ENCODE results near the gene MRPL44. TPM values are rescaled to one million over a fixed set of nuclear protein-coding genes. Genes with fewer than 3 reads are reported as not detected.

MRPL44 gene
- total and polyA plus RNA-seq, 7 experiments from 2014 or later = 18.0 to 36.2 (median 26.9) TPM

- Mint-ChIP-seq H3K36me3 (peaks cover 5 to 33% (median 22%) of the 10 kb centered on the region in 5 donors), H3K27ac (no peak overlapping the region), H3K9me3 (no peaks in the 10 kb centered on the region), H3K4me3 (no peak overlapping the region), H3K4me1 (peaks cover 4 to 19% (median 10%) of the 10 kb centered on the region in 7 donors), H3K27me3 (no peaks in the 10 kb centered on the region)
- Histone ChIP-seq H3K4me3 (ENCODE audit: low read length) (no peak overlapping the region), H3K4me1 (ENCODE audit: control insufficient read depth in 2 of 2, insufficient read depth in 2 of 2, low read length in 2 of 2) (no peaks in the 10 kb centered on the region), H3K27me3 (ENCODE audit: control insufficient read depth in 2 of 2, insufficient read depth in 2 of 2, low read length in 2 of 2) (no peaks in the 10 kb centered on the region), H3K9me3 (ENCODE audit: control insufficient read depth in 2 of 3, low read length in 3 of 3) (no peaks in the 10 kb centered on the region), H3K36me3 (ENCODE audit: control insufficient read depth in 2 of 3, insufficient read depth in 3 of 3, low read length in 3 of 3) (peaks cover 0 to 8% (median 0%) of the 10 kb centered on the region in 3 experiments), H3K27ac (ENCODE audit: low read depth, low read length) (no peak overlapping the region)
- ATAC-seq = no peak
- DNase-seq = no peak
- intact Hi-C loops (cut with micrococcal nuclease) = no loop called here
- ChIA-PET CTCF (no interaction called here), POLR2A (no interaction called here)
These were observed 40.9 kb upstream of the MRPL44 start for GRCh38 chr2:223916181-223916920.

- Histone ChIP-seq H3K4me3 (ENCODE audit: low read length) (no peak overlapping the region), H3K36me3 (ENCODE audit: control insufficient read depth in 2 of 3, insufficient read depth in 3 of 3, low read length in 3 of 3) (peaks cover 0 to 8% (median 0%) of the 10 kb centered on the region in 3 experiments), H3K9me3 (ENCODE audit: control insufficient read depth in 2 of 3, low read length in 3 of 3) (no peaks in the 10 kb centered on the region), H3K4me1 (ENCODE audit: control insufficient read depth in 2 of 2, insufficient read depth in 2 of 2, low read length in 2 of 2) (no peaks in the 10 kb centered on the region), H3K27me3 (ENCODE audit: control insufficient read depth in 2 of 2, insufficient read depth in 2 of 2, low read length in 2 of 2) (no peaks in the 10 kb centered on the region), H3K27ac (ENCODE audit: low read depth, low read length) (no peak overlapping the region)
- ChIA-PET POLR2A (interaction anchor here (1.4 kb wide), 1 partner anchor 27 kb away, joined by 5 read pairs; the partner anchor contains the start of gene WDFY1), CTCF (no interaction called here)
- no peak overlapping the region for H3K4me3 Mint-ChIP-seq
- H3K4me1 Mint-ChIP-seq = peaks cover 14 to 30% (median 24%) of the 10 kb centered on the region in 7 donors
- H3K36me3 Mint-ChIP-seq = peaks cover 5 to 36% (median 21%) of the 10 kb centered on the region in 5 donors
- H3K27ac Mint-ChIP-seq = no peak overlapping the region
- intact Hi-C loops (cut with micrococcal nuclease) = no loop called here
- no peaks in the 10 kb centered on the region for H3K9me3 Mint-ChIP-seq
- no peaks in the 10 kb centered on the region for H3K27me3 Mint-ChIP-seq
- ATAC-seq (peak; percentile 37), DNase-seq (no peak)
These were observed 38.6 kb upstream of the MRPL44 start for GRCh38 chr2:223918671-223919134.

- POLR2A ChIA-PET = no interaction called here
- CTCF ChIA-PET = no interaction called here
- DNase-seq (no peak), ATAC-seq (no peak)
- peaks cover 0 to 8% (median 0%) of the 10 kb centered on the region in 3 experiments for H3K36me3 ChIP-seq (ENCODE audit: control insufficient read depth in 2 of 3, insufficient read depth in 3 of 3, low read length in 3 of 3)
- no peak overlapping the region for H3K4me3 ChIP-seq (ENCODE audit: low read length)
- no peak overlapping the region for H3K27ac ChIP-seq (ENCODE audit: low read depth, low read length)
- no peaks in the 10 kb centered on the region for H3K4me1 ChIP-seq (ENCODE audit: control insufficient read depth in 2 of 2, insufficient read depth in 2 of 2, low read length in 2 of 2)
- Mint-ChIP-seq H3K9me3 (no peaks in the 10 kb centered on the region), H3K4me1 (peaks cover 14 to 29% (median 21%) of the 10 kb centered on the region in 7 donors), H3K27me3 (no peaks in the 10 kb centered on the region), H3K27ac (no peak overlapping the region), H3K36me3 (peaks cover 4 to 32% (median 19%) of the 10 kb centered on the region in 5 donors), H3K4me3 (no peak overlapping the region)
- H3K9me3 ChIP-seq (ENCODE audit: control insufficient read depth in 2 of 3, low read length in 3 of 3) = no peaks in the 10 kb centered on the region
- H3K27me3 ChIP-seq (ENCODE audit: control insufficient read depth in 2 of 2, insufficient read depth in 2 of 2, low read length in 2 of 2) = no peaks in the 10 kb centered on the region
- intact Hi-C loops (cut with micrococcal nuclease) = no loop called here
These were observed 37.2 kb upstream of the MRPL44 start for GRCh38 chr2:223920109-223920508.

GRCh38 chr2:223921204-223921603 is 36.1 kb upstream of the MRPL44 start:
- Mint-ChIP-seq H3K9me3 (no peaks in the 10 kb centered on the region), H3K27ac (no peak overlapping the region), H3K36me3 (peaks cover 0 to 24% (median 21%) of the 10 kb centered on the region in 5 donors), H3K4me1 (peaks cover 12 to 30% (median 22%) of the 10 kb centered on the region in 7 donors), H3K27me3 (no peaks in the 10 kb centered on the region), H3K4me3 (no peak overlapping the region)
- ChIA-PET POLR2A (no interaction called here), CTCF (no interaction called here)
- Histone ChIP-seq H3K27ac (ENCODE audit: low read depth, low read length) (no peak overlapping the region), H3K36me3 (ENCODE audit: control insufficient read depth in 2 of 3, insufficient read depth in 3 of 3, low read length in 3 of 3) (peaks cover 0 to 5% (median 0%) of the 10 kb centered on the region in 3 experiments), H3K4me3 (ENCODE audit: low read length) (no peak overlapping the region), H3K27me3 (ENCODE audit: control insufficient read depth in 2 of 2, insufficient read depth in 2 of 2, low read length in 2 of 2) (no peaks in the 10 kb centered on the region), H3K4me1 (ENCODE audit: control insufficient read depth in 2 of 2, insufficient read depth in 2 of 2, low read length in 2 of 2) (no peaks in the 10 kb centered on the region), H3K9me3 (ENCODE audit: control insufficient read depth in 2 of 3, low read length in 3 of 3) (no peaks in the 10 kb centered on the region)
- no peak for DNase-seq
- intact Hi-C loops (cut with micrococcal nuclease) = no loop called here
- no peak for ATAC-seq

GRCh38 chr2:223922308-223922707 is 35.0 kb upstream of the MRPL44 start:
- no peak for ATAC-seq

GRCh38 chr2:223923976-223924375 is 33.3 kb upstream of the MRPL44 start:
- H3K27ac ChIP-seq (ENCODE audit: low read depth, low read length) = no peak overlapping the region
- no peaks in the 10 kb centered on the region for H3K9me3 ChIP-seq (ENCODE audit: control insufficient read depth in 2 of 3, low read length in 3 of 3)
- ATAC-seq = no peak
- Mint-ChIP-seq H3K9me3 (peaks cover 0 to 10% (median 0%) of the 10 kb centered on the region in 11 donors), H3K4me1 (peaks cover 14 to 43% (median 34%) of the 10 kb centered on the region in 7 donors), H3K27ac (no peak overlapping the region), H3K4me3 (no peak overlapping the region), H3K36me3 (peaks cover 0 to 30% (median 20%) of the 10 kb centered on the region in 5 donors), H3K27me3 (no peaks in the 10 kb centered on the region)
- intact Hi-C loops (cut with micrococcal nuclease) = no loop called here
- ChIA-PET POLR2A (no interaction called here), CTCF (no interaction called here)
- H3K36me3 ChIP-seq (ENCODE audit: control insufficient read depth in 2 of 3, insufficient read depth in 3 of 3, low read length in 3 of 3) = no peaks in the 10 kb centered on the region
- no peak overlapping the region for H3K4me3 ChIP-seq (ENCODE audit: low read length)
- DNase-seq = no peak
- no peaks in the 10 kb centered on the region for H3K27me3 ChIP-seq (ENCODE audit: control insufficient read depth in 2 of 2, insufficient read depth in 2 of 2, low read length in 2 of 2)
- H3K4me1 ChIP-seq (ENCODE audit: control insufficient read depth in 2 of 2, insufficient read depth in 2 of 2, low read length in 2 of 2) = peaks cover 0 to 5% of the 10 kb centered on the region in 2 donors

More at GRCh38 chr2:223922308-223922707, 35.0 kb upstream of the MRPL44 start:
- Histone ChIP-seq H3K27ac (ENCODE audit: low read depth, low read length) (no peak overlapping the region), H3K36me3 (ENCODE audit: control insufficient read depth in 2 of 3, insufficient read depth in 3 of 3, low read length in 3 of 3) (peaks cover 0 to 5% (median 0%) of the 10 kb centered on the region in 3 experiments), H3K4me1 (ENCODE audit: control insufficient read depth in 2 of 2, insufficient read depth in 2 of 2, low read length in 2 of 2) (no peaks in the 10 kb centered on the region), H3K9me3 (ENCODE audit: control insufficient read depth in 2 of 3, low read length in 3 of 3) (no peaks in the 10 kb centered on the region), H3K4me3 (ENCODE audit: low read length) (no peak overlapping the region), H3K27me3 (ENCODE audit: control insufficient read depth in 2 of 2, insufficient read depth in 2 of 2, low read length in 2 of 2) (no peaks in the 10 kb centered on the region)
- H3K27me3 Mint-ChIP-seq = no peaks in the 10 kb centered on the region
- peaks cover 0 to 21% (median 15%) of the 10 kb centered on the region in 5 donors for H3K36me3 Mint-ChIP-seq
- H3K9me3 Mint-ChIP-seq = peaks cover 0 to 6% (median 0%) of the 10 kb centered on the region in 11 donors
- no peak overlapping the region for H3K4me3 Mint-ChIP-seq
- DNase-seq = no peak
- intact Hi-C loops (cut with micrococcal nuclease) = no loop called here
- POLR2A ChIA-PET = no interaction called here
- CTCF ChIA-PET = no interaction called here
- no peak overlapping the region for H3K27ac Mint-ChIP-seq
- peaks cover 12 to 30% (median 22%) of the 10 kb centered on the region in 7 donors for H3K4me1 Mint-ChIP-seq

- Mint-ChIP-seq H3K4me1 (peaks cover 21 to 49% (median 41%) of the 10 kb centered on the region in 7 donors), H3K9me3 (peaks cover 0 to 10% (median 0%) of the 10 kb centered on the region in 11 donors), H3K27ac (no peak overlapping the region), H3K4me3 (no peak overlapping the region), H3K27me3 (no peaks in the 10 kb centered on the region), H3K36me3 (peaks cover 0 to 32% (median 20%) of the 10 kb centered on the region in 5 donors)
- no peak for DNase-seq
- peaks cover 5 to 14% of the 10 kb centered on the region in 2 donors for H3K4me1 ChIP-seq (ENCODE audit: control insufficient read depth in 2 of 2, insufficient read depth in 2 of 2, low read length in 2 of 2)
- ChIA-PET POLR2A (no interaction called here), CTCF (no interaction called here)
- no peak overlapping the region for H3K27ac ChIP-seq (ENCODE audit: low read depth, low read length)
- no peak for ATAC-seq
- intact Hi-C loops (cut with micrococcal nuclease) = no loop called here
- no peaks in the 10 kb centered on the region for H3K27me3 ChIP-seq (ENCODE audit: control insufficient read depth in 2 of 2, insufficient read depth in 2 of 2, low read length in 2 of 2)
- no peaks in the 10 kb centered on the region for H3K36me3 ChIP-seq (ENCODE audit: control insufficient read depth in 2 of 3, insufficient read depth in 3 of 3, low read length in 3 of 3)
- H3K9me3 ChIP-seq (ENCODE audit: control insufficient read depth in 2 of 3, low read length in 3 of 3) = no peaks in the 10 kb centered on the region
- no peak overlapping the region for H3K4me3 ChIP-seq (ENCODE audit: low read length)
These were observed 32.2 kb upstream of the MRPL44 start for GRCh38 chr2:223925106-223925505.

Data from naive thymus-derived CD4-positive, alpha-beta T cell (primary cell).